ENCODE measurements around the gene MRPL36.

GRCh38 chr5:1823381-1824034, 23.9 kb upstream of the MRPL36 start:
- TF ChIP-seq POLR2A (conservative IDR thresholded peaks at IDR 0.05): no peak
- no peak for TF ChIP-seq SNRNP70 (optimal IDR thresholded peaks at IDR 0.05; ENCODE audit: low read depth, low read length)
- TF ChIP-seq BACH1 (tag; IDR thresholded peaks at IDR 0.05): no peak
- TF ChIP-seq SRSF7 (optimal IDR thresholded peaks at IDR 0.05; ENCODE audit: low read depth, low read length): no peak
- no peak for TF ChIP-seq ZNF407 (IDR thresholded peaks at IDR 0.05; ENCODE audit: low read depth)
- TF ChIP-seq CBX8 (IDR thresholded peaks at IDR 0.05; ENCODE audit: borderline replicate concordance, extremely low read depth, low read depth, low read length, poor library complexity, severe bottlenecking): no peak
- TF ChIP-seq ZHX1 (conservative IDR thresholded peaks at IDR 0.05; ENCODE audit: low read length): no peak
- TF ChIP-seq ZNF639 (CRISPR knock-in tag; conservative IDR thresholded peaks at IDR 0.05 in 1 of 2, IDR thresholded peaks at IDR 0.05 in 1 of 2): no peak
- no peak for TF ChIP-seq E2F1 (CRISPR knock-in tag; IDR thresholded peaks at IDR 0.05)
- no peak for TF ChIP-seq SMARCC2 (IDR thresholded peaks at IDR 0.05; ENCODE audit: low read depth)
- no peak for TF ChIP-seq BRF1 (IDR thresholded peaks at IDR 0.05; ENCODE audit: borderline replicate concordance, extremely low read depth, insufficient read length)

All from K562 (cell line).